Sigmoid colon (tissue), 7 donors: ENCODE results near the gene DHRS3. TPM values are rescaled to one million over a fixed set of nuclear protein-coding genes. Genes with fewer than 3 reads are reported as not detected.

Experiments used
- DNase-seq: peaks from one replicate; pipeline ENCODE4 v3.0.0-alpha.2; 2019
- H3K27ac ChIP-seq, 4 donors: fragments of 200-600 bp; sonication (generic); one replicate each; pipeline ENCODE4 v1.5.1; 2016 to 2019; ENCODE audit warnings: mild to moderate bottlenecking in 1 of 4
- H3K27me3 ChIP-seq, 3 donors: fragments of 200-600 bp; sonication (generic); one replicate each; pipeline ENCODE4 v1.5.1; 2019; ENCODE audit warnings: mild to moderate bottlenecking in 1 of 3
- H3K36me3 ChIP-seq, 4 donors: fragments of 200-600 bp; sonication (generic); one replicate each; pipeline ENCODE4 v1.5.1; 2016 to 2019
- H3K4me1 ChIP-seq, 4 donors: fragments of 200-600 bp; sonication (generic); one replicate each; pipeline ENCODE4 v1.5.1; 2017 to 2019
- H3K4me3 ChIP-seq, 4 donors: fragments of 200-600 bp; sonication (generic); one replicate each; pipeline ENCODE4 v1.5.1; 2017 to 2019; ENCODE audit warnings: mild to moderate bottlenecking in 2 of 4, moderate library complexity in 1 of 4
- H3K9me3 ChIP-seq, 4 donors: fragments of 200-600 bp in 3 of 4; sonication (generic) in 3 of 4; one replicate each; pipeline versions ENCODE4 v1.5.1 to v1.6.1; 2013 to 2019
- CTCF ChIP-seq, 4 experiments: fragments of 450-650 bp in 3 of 4; fragments of 200-600 bp in 1 of 4; IDR thresholded peaks; one replicate each; pipeline ENCODE4 v1.5.1; 2016 to 2019; ENCODE audit warnings: antibody characterized with exemption in 4 of 4, mild to moderate bottlenecking in 3 of 4, moderate library complexity in 2 of 4
- EP300 ChIP-seq, 4 donors: sonication (generic); formaldehyde crosslinking; IDR thresholded peaks; one replicate each; pipeline ENCODE4 v1.6.1; 2017; ENCODE audit warnings: antibody characterized with exemption in 4 of 4
- POLR2A ChIP-seq, 2 donors: fragments of 450-650 bp; IDR thresholded peaks; one replicate each; pipeline ENCODE4 v1.6.1; 2016; ENCODE audit warnings: antibody characterized with exemption in 2 of 2, mild to moderate bottlenecking in 2 of 2, moderate library complexity in 2 of 2
- POLR2AphosphoS5 ChIP-seq, 4 donors: sonication (generic); formaldehyde crosslinking; IDR thresholded peaks; one replicate each; pipeline ENCODE4 v1.6.1; 2017; ENCODE audit warnings: antibody characterized with exemption in 4 of 4
- WGBS, 2 donors: extraction: QIAGEN DNeasy Blood & Tissue Kit; methylation state at CpG; one replicate each; pipeline ENCODE4 v1.1.7; 2013; 5-methylcytosine and 5-hydroxymethylcytosine counted together
- intact Hi-C: fragments of 100-400 bp; cut with DNase I; formaldehyde crosslinking; loops from one replicate; pipeline ENCODE4 v1.15.1; 2023
- polyA plus RNA-seq, 3 donors: library from polyadenylated mRNA; stranded (reverse); fragments of 200-250 nt; gene quantifications; one replicate each; pipeline ENCODE4 v1.2.3, GENCODE V29; 2013
- total RNA-seq, 4 donors: library from RNA; depleted of rRNA; stranded (reverse); fragments of >200 nt; gene quantifications; one replicate each; pipeline ENCODE4 v1.1.0, GENCODE V29; 2016
- donor health status: healthy with polysubstance abuse.
- donor health status: Bipolar disorder and iron deficiency.
- donor health status: healthy.

DHRS3 gene
- total and polyA plus RNA-seq, 7 donors = 34.8 to 102 (median 47.9) TPM

GRCh38 chr1:12543740-12544154 is 74.3 kb downstream of the DHRS3 start:
- no peak overlapping the region for H3K4me3 ChIP-seq
- H3K27ac ChIP-seq = peak overlapping the region in 1 of 4 donors; percentile 15
- H3K9me3 ChIP-seq = no peaks in the 10 kb centered on the region
- intact Hi-C loops = loop anchor here (5.0 kb wide), 1 partner anchor 66 kb away; no protein-coding TSS in a partner anchor
- H3K4me1 ChIP-seq = peaks cover 0 to 57% (median 48%) of the 10 kb centered on the region in 4 donors
- no peak for DNase-seq
- no peak for TF ChIP-seq POLR2AphosphoS5 (IDR thresholded peaks at IDR 0.05)
- TF ChIP-seq POLR2A (IDR thresholded peaks at IDR 0.05) = no peak
- no peak for TF ChIP-seq EP300 (IDR thresholded peaks at IDR 0.05)
- TF ChIP-seq CTCF (IDR thresholded peaks at IDR 0.05) = no peak
- WGBS, 2 donors = 15 to 58% methylated on average over 9 of the region's 9 CpGs
- H3K27me3 ChIP-seq = no peaks in the 10 kb centered on the region
- no peaks in the 10 kb centered on the region for H3K36me3 ChIP-seq

- Histone ChIP-seq H3K36me3 (no peaks in the 10 kb centered on the region), H3K27me3 (no peaks in the 10 kb centered on the region), H3K9me3 (no peaks in the 10 kb centered on the region), H3K4me3 (no peak overlapping the region), H3K4me1 (peaks cover 0 to 49% (median 40%) of the 10 kb centered on the region in 4 donors), H3K27ac (peak overlapping the region; percentile 77 to 89 (median 87))
- intact Hi-C loops = loop anchor here (5.0 kb wide), 1 partner anchor 66 kb away; no protein-coding TSS in a partner anchor
- DNase-seq = peak; percentile 40
- TF ChIP-seq POLR2A (IDR thresholded peaks at IDR 0.05) (no peak), EP300 (IDR thresholded peaks at IDR 0.05) (no peak), POLR2AphosphoS5 (IDR thresholded peaks at IDR 0.05) (no peak), CTCF (IDR thresholded peaks at IDR 0.05) (no peak)
- WGBS, 2 donors = 88 to 89% methylated on average over 9 of the region's 9 CpGs
Measured at GRCh38 chr1:12542616-12543592, 75.1 kb downstream of the DHRS3 start.

GRCh38 chr1:12542138-12542465 is 75.9 kb downstream of the DHRS3 start:
- TF ChIP-seq POLR2A (IDR thresholded peaks at IDR 0.05) (no peak), CTCF (IDR thresholded peaks at IDR 0.05) (no peak), EP300 (IDR thresholded peaks at IDR 0.05) (no peak), POLR2AphosphoS5 (IDR thresholded peaks at IDR 0.05) (no peak)
- intact Hi-C loops = loop anchor here (5.0 kb wide), 1 partner anchor 65 kb away; no protein-coding TSS in a partner anchor

GRCh38 chr1:12541274-12542137 is 76.5 kb downstream of the DHRS3 start:
- intact Hi-C loops = loop anchor here (2.0 to 5.0 kb wide), 3 partner anchors 23 to 77 kb away; partner anchors contain the start of gene DHRS3
- TF ChIP-seq POLR2A (IDR thresholded peaks at IDR 0.05) (no peak), POLR2AphosphoS5 (IDR thresholded peaks at IDR 0.05) (peak in 3 of 4 donors; percentile 13 to 49 (median 25))
- DNase-seq = peak; percentile 88
- no peaks in the 10 kb centered on the region for H3K27me3 ChIP-seq
- 75 to 81% methylated on average over 17 of the region's 17 CpGs for WGBS, 2 donors
- no peaks in the 10 kb centered on the region for H3K9me3 ChIP-seq
- H3K36me3 ChIP-seq = no peaks in the 10 kb centered on the region
- H3K4me1 ChIP-seq = peaks cover 0 to 35% (median 28%) of the 10 kb centered on the region in 4 donors
- H3K4me3 ChIP-seq = no peak overlapping the region
- H3K27ac ChIP-seq = peak overlapping the region; percentile 77 to 89 (median 87)

More at GRCh38 chr1:12542138-12542465, 75.9 kb downstream of the DHRS3 start:
- peaks cover 0 to 41% (median 33%) of the 10 kb centered on the region in 4 donors for H3K4me1 ChIP-seq
- H3K4me3 ChIP-seq = no peak overlapping the region
- no peaks in the 10 kb centered on the region for H3K36me3 ChIP-seq
- no peaks in the 10 kb centered on the region for H3K9me3 ChIP-seq
- H3K27ac ChIP-seq = peak overlapping the region; percentile 77 to 89 (median 87)
- no peaks in the 10 kb centered on the region for H3K27me3 ChIP-seq
- WGBS, 2 donors = 91 to 94% methylated on average over 9 of the region's 9 CpGs
- DNase-seq = peak; percentile 56
